Immature natural killer cell (primary cell): Measurements from ENCODE around the gene IQGAP2. TPM values are rescaled to one million over a fixed set of nuclear protein-coding genes. Genes with fewer than 3 reads are reported as not detected.
"Not testable (repeated sequence)": the region's sequence is repeated elsewhere in the genome, so short reads cannot be mapped to it uniquely, and the experiment has no call there.

ENCODE experiments used
- DNase-seq, 3 donors: peaks; one replicate each; pipeline ENCODE4 v3.0.0; 2022; ENCODE audit warnings: mixed read lengths in 1 of 3
- H3K27ac Mint-ChIP-seq, 6 donors: one replicate each; pipeline ENCODE4 v1.8.0; 2020; ENCODE audit warnings: mixed read lengths in 6 of 6, mild to moderate bottlenecking in 5 of 6, inconsistent platforms in 4 of 6, moderate library complexity in 3 of 6
- H3K27me3 Mint-ChIP-seq, 3 donors: one replicate each; pipeline ENCODE4 v1.8.0; 2020 to 2021; ENCODE audit warnings: low read depth in 3 of 3, mild to moderate bottlenecking in 3 of 3, mixed read lengths in 3 of 3, moderate library complexity in 3 of 3, inconsistent platforms in 1 of 3
- H3K36me3 Mint-ChIP-seq, 3 donors: one replicate each; pipeline ENCODE4 v1.8.0; 2020; ENCODE audit warnings: mixed read lengths in 3 of 3, inconsistent platforms in 2 of 3, mild to moderate bottlenecking in 2 of 3
- H3K4me1 Mint-ChIP-seq, 2 donors: one replicate each; pipeline ENCODE4 v1.8.0; 2020; ENCODE audit warnings: inconsistent platforms in 2 of 2, mild to moderate bottlenecking in 2 of 2, mixed read lengths in 2 of 2, moderate library complexity in 1 of 2
- H3K4me3 Mint-ChIP-seq, 5 donors: one replicate each; pipeline ENCODE4 v1.8.0; 2020; ENCODE audit warnings: mild to moderate bottlenecking in 5 of 5, mixed read lengths in 5 of 5, inconsistent platforms in 3 of 5, moderate library complexity in 3 of 5
- H3K9me3 Mint-ChIP-seq, 6 donors: one replicate each; pipeline ENCODE4 v1.8.0; 2020; ENCODE audit warnings: mild to moderate bottlenecking in 6 of 6, mixed read lengths in 6 of 6, inconsistent platforms in 4 of 6, moderate library complexity in 3 of 6
- polyA plus RNA-seq, 3 donors: library from polyadenylated mRNA; unstranded; fragments of 300-500 nt; fragmentation: Illumina TruSeq; gene quantifications; one replicate each; pipeline ENCODE4 v1.2.3, GENCODE V29; 2021

IQGAP2 gene
- polyA plus RNA-seq, 3 donors from 2014 or later: 38.8 to 92.5 (median 43.6) TPM

DNA sequence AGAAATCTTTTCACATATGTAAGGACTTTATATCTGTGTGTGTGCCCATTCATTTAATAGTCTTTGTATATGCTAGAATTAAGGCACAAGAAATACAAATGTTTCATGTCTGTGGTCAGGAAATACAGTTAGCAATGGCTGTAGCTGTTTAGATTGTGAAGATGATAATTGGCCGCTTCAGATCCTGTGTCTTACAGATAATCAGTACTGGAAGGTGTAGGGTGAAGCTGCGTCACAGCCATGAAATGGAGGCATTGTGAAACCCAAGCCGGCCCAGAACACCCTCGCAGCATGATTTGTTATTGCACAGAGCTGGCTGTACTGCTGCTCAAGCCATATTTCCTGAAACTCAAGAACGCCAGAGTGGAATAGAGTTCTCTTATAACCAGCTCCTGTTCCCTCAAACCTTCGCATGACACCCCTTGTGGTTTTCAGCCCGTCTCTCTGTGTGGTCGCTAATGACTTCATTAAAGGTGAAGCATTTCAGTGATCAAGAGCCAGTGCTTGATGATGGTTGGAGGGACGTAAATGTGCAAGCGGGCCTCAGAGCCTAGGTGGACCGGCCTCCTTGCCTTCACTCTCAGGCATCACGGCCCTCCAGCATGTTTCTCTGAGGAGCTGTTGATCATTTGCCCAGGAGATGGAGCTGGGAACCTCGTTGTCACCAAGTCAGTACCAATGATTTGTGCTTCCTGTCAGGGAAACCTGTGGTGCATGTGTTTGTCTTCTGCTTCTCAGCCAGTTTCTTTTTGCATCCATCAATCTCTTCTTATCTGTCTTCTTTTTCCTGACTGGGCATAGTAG, 140.0 kb downstream of the IQGAP2 start:
- Mint-ChIP-seq H3K27me3 (peaks cover 0 to 12% (median 4%) of the 10 kb centered on the region in 3 donors), H3K4me3 (peak overlapping the region; percentile 80 to 91 (median 83)), H3K27ac (peak overlapping the region; percentile 95 to 99 (median 99)), H3K9me3 (no peaks in the 10 kb centered on the region), H3K4me1 (peaks cover 94 to 100% of the 10 kb centered on the region in 2 donors), H3K36me3 (no peaks in the 10 kb centered on the region)
- peak; percentile 85 to 87 (median 86) for DNase-seq

DNA sequence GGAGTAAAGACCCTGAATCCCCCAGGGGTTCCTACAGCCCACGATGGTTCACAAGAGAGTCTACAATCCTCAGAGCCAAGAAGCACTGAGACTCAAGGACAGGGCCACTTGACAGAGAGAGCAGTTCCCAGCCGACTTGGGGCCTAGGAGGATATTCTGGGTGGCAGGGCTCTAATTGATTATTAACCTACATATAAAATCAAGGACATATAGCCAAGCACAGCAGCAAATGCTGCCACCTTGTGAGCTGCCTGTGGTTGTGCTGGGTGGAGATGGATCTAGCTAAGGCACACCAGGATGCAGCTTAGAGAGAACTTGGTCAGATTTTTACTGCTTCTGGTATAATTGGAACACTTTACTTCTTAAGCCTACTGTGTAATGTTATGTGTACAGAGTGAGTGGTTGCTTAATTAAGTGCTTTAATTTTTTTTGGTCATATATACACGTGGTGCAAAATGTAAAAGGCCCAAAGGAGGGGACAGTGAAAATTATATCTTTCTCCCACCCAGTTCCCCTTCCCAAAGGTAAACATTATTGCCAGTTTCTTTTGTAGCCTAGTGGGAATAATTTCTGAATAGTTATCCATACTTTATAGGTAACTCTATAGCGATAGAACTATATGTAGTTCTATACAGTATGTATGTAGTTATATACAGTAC, 141.3 kb downstream of the IQGAP2 start:
- no peaks in the 10 kb centered on the region for H3K36me3 Mint-ChIP-seq
- H3K4me3 Mint-ChIP-seq: peak overlapping the region; percentile 80 to 91 (median 83)
- peak overlapping the region; percentile 95 to 99 (median 99) for H3K27ac Mint-ChIP-seq
- peak; percentile 37 to 50 (median 48) for DNase-seq
- H3K4me1 Mint-ChIP-seq: peaks cover 94 to 100% of the 10 kb centered on the region in 2 donors
- H3K9me3 Mint-ChIP-seq: no peaks in the 10 kb centered on the region
- peaks cover 0 to 12% (median 4%) of the 10 kb centered on the region in 3 donors for H3K27me3 Mint-ChIP-seq

DNA sequence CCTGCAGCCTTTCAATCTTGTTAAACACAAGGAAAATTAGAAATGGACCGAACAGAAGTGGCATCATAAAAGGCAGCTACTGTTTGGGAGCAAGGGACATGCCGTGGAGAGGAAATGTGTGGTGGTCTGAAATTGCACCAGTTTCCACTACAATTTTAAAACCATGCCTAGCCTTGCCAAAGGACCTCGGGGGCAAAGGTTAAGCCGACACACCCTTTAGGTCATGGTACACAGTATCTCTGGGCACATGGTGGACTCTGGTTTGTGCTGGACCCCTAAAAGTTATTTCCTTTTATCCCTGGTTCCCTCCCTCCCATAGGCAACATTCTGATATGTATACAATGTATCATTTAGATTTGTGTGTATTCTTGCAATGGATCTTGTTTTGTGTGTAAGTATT, 142.1 kb downstream of the IQGAP2 start:
- no peaks in the 10 kb centered on the region for H3K9me3 Mint-ChIP-seq

GRCh38 chr5:76546497-76547102, 143.5 kb downstream of the IQGAP2 start:
- Mint-ChIP-seq H3K27me3 (peaks cover 0 to 12% (median 4%) of the 10 kb centered on the region in 3 donors), H3K4me3 (peak overlapping the region; percentile 64 to 84 (median 77)), H3K27ac (peak overlapping the region; percentile 96 to 98 (median 96)), H3K4me1 (peaks cover 85 to 89% of the 10 kb centered on the region in 2 donors), H3K9me3 (no peaks in the 10 kb centered on the region), H3K36me3 (no peaks in the 10 kb centered on the region)
- no peak for DNase-seq

More for the DNA sequence above, 142.1 kb downstream of the IQGAP2 start:
- DNase-seq: no peak
- H3K27ac Mint-ChIP-seq: peak overlapping the region; percentile 56 to 98 (median 96)
- peak overlapping the region in 2 of 5 donors; percentile 3 to 15 for H3K4me3 Mint-ChIP-seq
- peaks cover 0 to 12% (median 4%) of the 10 kb centered on the region in 3 donors for H3K27me3 Mint-ChIP-seq
- no peaks in the 10 kb centered on the region for H3K36me3 Mint-ChIP-seq
- peaks cover 94 to 100% of the 10 kb centered on the region in 2 donors for H3K4me1 Mint-ChIP-seq

DNA sequence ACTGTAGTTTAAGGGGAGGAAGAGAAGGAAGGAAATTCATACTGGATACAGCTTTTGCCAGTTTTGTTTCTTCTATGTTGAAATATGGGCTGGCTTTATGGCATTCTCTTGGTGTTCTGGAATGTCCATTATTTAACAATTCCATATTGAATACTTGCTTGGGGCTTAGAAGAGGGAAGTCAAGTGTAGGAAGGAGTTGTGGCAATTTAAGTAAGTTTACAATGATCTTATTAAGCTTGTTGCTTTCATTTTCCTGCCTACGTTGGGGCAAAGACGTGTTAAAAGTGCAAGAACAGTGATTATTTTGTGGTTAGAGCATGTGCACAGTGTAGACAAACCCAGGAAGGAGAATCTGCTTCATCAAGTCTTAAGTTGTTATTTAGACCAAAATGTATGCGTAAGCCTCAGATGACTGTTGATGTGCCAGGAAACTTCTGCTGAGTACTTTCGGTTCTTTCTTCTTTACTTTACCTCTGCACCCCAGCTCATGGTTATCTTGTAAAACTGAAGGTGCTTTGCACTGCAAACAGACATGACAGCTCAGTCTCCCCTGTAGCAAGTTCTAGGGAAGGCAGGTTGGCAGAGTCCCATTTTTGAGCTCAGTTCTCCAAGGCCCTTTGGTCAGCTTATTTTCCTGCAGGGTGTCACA, 144.3 kb downstream of the IQGAP2 start:
- H3K4me1 Mint-ChIP-seq: peaks cover 81 to 88% of the 10 kb centered on the region in 2 donors
- H3K27me3 Mint-ChIP-seq: peaks cover 0 to 13% (median 4%) of the 10 kb centered on the region in 3 donors
- peak; percentile 84 to 86 (median 85) for DNase-seq
- no peaks in the 10 kb centered on the region for H3K36me3 Mint-ChIP-seq
- H3K27ac Mint-ChIP-seq: peak overlapping the region; percentile 96 to 98 (median 96)
- H3K4me3 Mint-ChIP-seq: peak overlapping the region; percentile 64 to 84 (median 77)
- H3K9me3 Mint-ChIP-seq: no peaks in the 10 kb centered on the region

GRCh38 chr5:76547891-76548524, 144.9 kb downstream of the IQGAP2 start:
- peaks cover 0 to 14% (median 4%) of the 10 kb centered on the region in 3 donors for H3K27me3 Mint-ChIP-seq
- DNase-seq: no peak
- H3K27ac Mint-ChIP-seq: peak overlapping the region; percentile 96 to 98 (median 96)
- H3K36me3 Mint-ChIP-seq: no peaks in the 10 kb centered on the region
- no peaks in the 10 kb centered on the region for H3K9me3 Mint-ChIP-seq
- peaks cover 81 to 88% of the 10 kb centered on the region in 2 donors for H3K4me1 Mint-ChIP-seq
- H3K4me3 Mint-ChIP-seq: peak overlapping the region; percentile 64 to 84 (median 77)

DNA sequence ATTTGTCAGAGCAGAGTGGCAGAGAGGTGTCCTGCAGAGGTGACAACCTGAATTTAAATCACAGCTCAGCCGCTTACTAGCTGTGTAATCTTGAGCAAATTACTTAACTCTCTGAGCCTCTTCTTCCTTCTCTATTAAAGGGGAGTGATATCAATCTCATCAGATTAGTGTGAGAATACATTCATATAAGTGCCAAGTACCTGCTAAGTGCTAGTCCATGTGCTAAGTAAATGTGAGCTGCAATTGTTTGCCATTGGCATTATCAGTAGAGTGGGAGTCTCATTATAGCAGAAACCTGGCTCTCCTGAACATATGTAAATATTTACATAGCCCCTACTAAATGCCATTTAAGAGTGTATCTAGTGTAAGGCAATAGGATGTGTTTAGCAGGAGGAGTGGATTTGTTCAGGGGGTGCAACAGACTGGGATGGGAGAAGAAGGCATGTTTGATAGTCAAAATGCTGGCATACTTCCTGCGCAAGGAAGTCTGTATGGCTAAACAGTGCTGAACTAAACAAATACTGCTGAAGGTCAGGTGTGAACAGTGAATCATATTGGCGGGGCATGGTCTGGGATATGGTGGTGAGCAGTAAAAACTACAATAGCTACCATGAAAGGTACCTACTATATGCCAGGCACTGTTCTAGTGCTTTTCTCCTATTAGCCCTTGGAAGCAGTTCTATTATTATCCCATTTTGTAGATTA, 145.6 kb downstream of the IQGAP2 start:
- Mint-ChIP-seq H3K36me3 (no peaks in the 10 kb centered on the region), H3K27ac (peak overlapping the region; percentile 96 to 98 (median 96)), H3K4me3 (peak overlapping the region; percentile 64 to 84 (median 77)), H3K4me1 (peaks cover 79 to 88% of the 10 kb centered on the region in 2 donors), H3K27me3 (peaks cover 0 to 9% (median 4%) of the 10 kb centered on the region in 3 donors), H3K9me3 (no peaks in the 10 kb centered on the region)
- DNase-seq: no peak

DNA sequence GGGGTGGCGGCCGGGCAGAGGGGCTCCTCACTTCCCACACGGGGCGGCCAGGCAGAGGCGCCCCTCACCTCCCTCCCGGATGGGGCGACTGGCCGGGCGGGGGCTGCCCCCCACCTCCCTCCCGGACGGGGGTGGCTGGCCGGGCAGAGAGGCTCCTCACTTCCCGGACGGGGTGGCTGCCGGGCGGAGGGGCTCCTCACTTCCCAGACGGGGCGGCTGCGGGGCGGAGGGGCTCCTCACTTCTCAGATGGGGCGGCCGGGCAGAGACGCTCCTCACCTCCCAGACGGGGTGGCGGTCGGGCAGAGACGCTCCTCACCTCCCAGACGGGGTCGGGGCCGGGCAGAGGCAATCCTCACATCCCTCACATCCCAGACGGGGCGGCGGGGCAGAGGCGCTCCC, 147.8 kb downstream of the IQGAP2 start:
- H3K4me3 Mint-ChIP-seq, H3K36me3 Mint-ChIP-seq, DNase-seq, H3K9me3 Mint-ChIP-seq: not testable (repeated sequence)
- peak overlapping the region in 1 of 6 donors; percentile 36 for H3K27ac Mint-ChIP-seq
- H3K27me3 Mint-ChIP-seq: peaks cover 0 to 10% (median 0%) of the 10 kb centered on the region in 3 donors
- H3K4me1 Mint-ChIP-seq: peaks cover 81 to 88% of the 10 kb centered on the region in 2 donors

DNA sequence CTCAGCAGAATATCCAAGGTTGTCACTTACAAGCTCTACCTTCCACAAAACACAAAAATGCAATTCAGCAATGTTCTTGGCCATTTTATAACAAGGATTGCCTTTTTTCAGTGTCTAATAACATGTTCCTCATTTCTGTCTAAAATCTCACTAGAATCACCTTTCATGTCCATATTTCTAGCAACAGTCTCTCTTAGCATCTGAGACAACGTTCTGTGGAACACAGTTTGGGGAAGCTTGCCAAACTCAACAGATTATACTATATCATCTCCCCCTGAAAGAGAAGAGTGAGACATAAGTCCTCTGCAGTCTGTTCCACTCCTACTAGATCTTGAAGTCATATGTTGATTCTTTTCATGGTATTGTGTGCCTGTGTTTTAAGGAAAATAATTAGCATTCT, 149.5 kb downstream of the IQGAP2 start:
- no peak for DNase-seq
- peaks cover 0 to 7% (median 0%) of the 10 kb centered on the region in 3 donors for H3K27me3 Mint-ChIP-seq
- peak overlapping the region; percentile 43 to 89 (median 80) for H3K27ac Mint-ChIP-seq
- no peaks in the 10 kb centered on the region for H3K9me3 Mint-ChIP-seq
- H3K4me3 Mint-ChIP-seq: no peak overlapping the region
- peaks cover 80 to 88% of the 10 kb centered on the region in 2 donors for H3K4me1 Mint-ChIP-seq
- H3K36me3 Mint-ChIP-seq: no peaks in the 10 kb centered on the region

GRCh38 chr5:76553251-76553650, 150.2 kb downstream of the IQGAP2 start:
- Mint-ChIP-seq H3K4me1 (peaks cover 79 to 88% of the 10 kb centered on the region in 2 donors), H3K27ac (peak overlapping the region; percentile 14 to 84 (median 60)), H3K27me3 (peaks cover 0 to 7% (median 0%) of the 10 kb centered on the region in 3 donors), H3K4me3 (no peak overlapping the region), H3K36me3 (peaks cover 0 to 3% (median 0%) of the 10 kb centered on the region in 3 donors), H3K9me3 (no peaks in the 10 kb centered on the region)
- no peak for DNase-seq

DNA sequence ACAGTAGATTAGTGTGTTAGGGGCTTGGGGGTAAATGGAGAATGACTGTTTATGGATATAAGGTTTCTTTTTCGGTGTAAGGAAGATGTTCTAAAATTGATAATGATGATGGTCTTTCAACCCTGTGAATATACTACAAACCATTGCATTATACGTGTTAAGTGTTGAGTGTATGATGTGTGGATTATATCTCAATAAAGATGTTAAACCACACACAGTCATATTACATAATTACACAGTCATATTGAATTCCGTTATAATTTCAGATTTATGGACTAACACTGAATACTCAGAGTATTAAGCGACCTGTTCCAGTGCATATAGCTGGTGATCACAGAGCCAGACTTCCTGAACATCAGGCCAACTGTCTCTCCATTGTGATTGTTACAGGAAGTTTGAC, 152.0 kb downstream of the IQGAP2 start:
- no peaks in the 10 kb centered on the region for H3K9me3 Mint-ChIP-seq
- peaks cover 72 to 87% of the 10 kb centered on the region in 2 donors for H3K4me1 Mint-ChIP-seq

GRCh38 chr5:76555717-76556116, 152.6 kb downstream of the IQGAP2 start:
- peaks cover 0 to 14% (median 7%) of the 10 kb centered on the region in 3 donors for H3K36me3 Mint-ChIP-seq
- H3K9me3 Mint-ChIP-seq: no peaks in the 10 kb centered on the region
- peaks cover 0 to 10% (median 2%) of the 10 kb centered on the region in 3 donors for H3K27me3 Mint-ChIP-seq
- DNase-seq: no peak
- peak overlapping the region in 2 of 5 donors; percentile 39 to 42 for H3K4me3 Mint-ChIP-seq
- H3K4me1 Mint-ChIP-seq: peaks cover 72 to 88% of the 10 kb centered on the region in 2 donors
- H3K27ac Mint-ChIP-seq: peak overlapping the region; percentile 73 to 91 (median 86)

More for the DNA sequence above, 152.0 kb downstream of the IQGAP2 start:
- peak overlapping the region in 3 of 5 donors; percentile 2 to 42 (median 30) for H3K4me3 Mint-ChIP-seq
- H3K27me3 Mint-ChIP-seq: peaks cover 0 to 10% (median 2%) of the 10 kb centered on the region in 3 donors
- DNase-seq: no peak
- peak overlapping the region; percentile 73 to 91 (median 86) for H3K27ac Mint-ChIP-seq
- peaks cover 0 to 14% (median 7%) of the 10 kb centered on the region in 3 donors for H3K36me3 Mint-ChIP-seq
